Panc1 (cell line): ENCODE measurements around the gene ZNF185. TPM values are rescaled to one million over a fixed set of nuclear protein-coding genes. Genes with fewer than 3 reads are reported as not detected.

Source experiments
- ATAC-seq: fragments of 200-7000 bp; cut with Tn5 transposase; 2 replicates; pipeline ENCODE4 v1.9.1; 2020; ENCODE audit warnings: mild to moderate bottlenecking, moderate library complexity
- BruUV-seq: library from RNA; stranded (reverse); fragments of 400-500 nt; replicated peaks from 2 replicates; lab custom pipeline; 2021; lab: Mats Ljungman, UMichigan
- CTCF ChIA-PET: fragments of 300-600 bp; sonication (Branson Sonifier 250); formaldehyde crosslinking; loops from one replicate; lab custom pipeline; 2022; ENCODE audit warnings: antibody characterized with exemption; lab: Charles Lee
- POLR2A ChIA-PET: fragments of 300-600 bp; sonication (Branson Sonifier 250); formaldehyde crosslinking; loops from one replicate; lab custom pipeline; 2022; ENCODE audit warnings: antibody characterized with exemption; lab: Charles Lee
- DNase-seq: peaks from one replicate; pipeline ENCODE4 v3.0.0-alpha.2; 2010; ENCODE audit warnings: low read depth, low spot score
- H3K27ac ChIP-seq: 2 replicates; pipeline ENCODE4 v1.5.1; 2011; ENCODE audit warnings: mild to moderate bottlenecking, low read length, inconsistent platforms
- H3K27me3 ChIP-seq: fragments of 200-500 bp; sonication (Bioruptor generic); 2 replicates; pipeline ENCODE4 v1.6.0; 2014; ENCODE audit warnings: low read length, inconsistent platforms; ENCODE audit not compliant: control insufficient read depth, insufficient read depth
- H3K36me3 ChIP-seq: fragments of 200-500 bp; sonication (Bioruptor generic); 2 replicates; pipeline ENCODE4 v1.5.1; 2014; ENCODE audit warnings: inconsistent platforms, mild to moderate bottlenecking, low read length, moderate library complexity; ENCODE audit not compliant: control insufficient read depth, insufficient read depth
- H3K4me1 ChIP-seq: 2 replicates; pipeline ENCODE4 v1.5.1; 2011; ENCODE audit warnings: inconsistent platforms, mild to moderate bottlenecking, low read length, moderate library complexity; ENCODE audit not compliant: control insufficient read depth, insufficient read depth
- H3K4me3 ChIP-seq, 2 experiments: 2 replicates each; pipeline ENCODE4 v1.5.1; 2011 to 2012; ENCODE audit warnings: low read depth in 2 of 2, low read length in 2 of 2, mild to moderate bottlenecking in 2 of 2, inconsistent platforms in 1 of 2, moderate library complexity in 1 of 2
- H3K9me3 ChIP-seq: fragments of 200-500 bp; sonication (Bioruptor generic); 2 replicates; pipeline ENCODE4 v1.5.1; 2014; ENCODE audit warnings: low read depth, mild to moderate bottlenecking, inconsistent platforms, low read length, moderate library complexity; ENCODE audit not compliant: control insufficient read depth, insufficient read depth
- CTCF ChIP-seq: fragments of 450-650 bp; IDR thresholded peaks from 2 replicates; pipeline ENCODE4 v1.5.1; 2017; ENCODE audit warnings: mild to moderate bottlenecking
- POLR2AphosphoS5 ChIP-seq: IDR thresholded peaks from 2 replicates; pipeline ENCODE4 v1.6.1; 2012; ENCODE audit warnings: mild to moderate bottlenecking, low read depth, low read length, moderate library complexity
- REST ChIP-seq, 2 experiments: IDR thresholded peaks; 2 replicates each; pipeline ENCODE4 v1.6.1; 2011 to 2012; ENCODE audit warnings: low read depth in 2 of 2, control low read depth in 1 of 2, low read length in 1 of 2, mild to moderate bottlenecking in 1 of 2, moderate library complexity in 1 of 2; ENCODE audit not compliant: insufficient read depth in 1 of 2
- SIN3A ChIP-seq: IDR thresholded peaks from 2 replicates; pipeline ENCODE4 v1.6.1; 2012; ENCODE audit warnings: low read depth, mild to moderate bottlenecking, low read length, moderate library complexity, borderline replicate concordance; ENCODE audit not compliant: insufficient read depth
- TCF7L2 ChIP-seq: IDR thresholded peaks from 2 replicates; pipeline ENCODE4 v1.6.1; 2011; ENCODE audit warnings: mild to moderate bottlenecking, low read depth, low read length, inconsistent platforms
- in situ Hi-C: cut with HindIII; loops from 2 replicates; pipeline ENCODE4 v1.10.0; 2016; ENCODE audit warnings: low sequenced_read_pairs, low pct_unique_long_range_greater_than_20kb
- intact Hi-C: fragments of 100-400 bp; cut with micrococcal nuclease; formaldehyde crosslinking; loops from one replicate; pipeline ENCODE4 v1.10.0; 2022; ENCODE audit not compliant: unreplicated experiment
- total RNA-seq: library from RNA; stranded (reverse); gene quantifications from one replicate; pipeline ENCODE4 v1.2.1, GENCODE V29; 2021; ENCODE audit not compliant: unreplicated experiment

The ZNF185 gene
- total RNA-seq, 1 experiment from 2014 or later = 5.4 TPM

DNA sequence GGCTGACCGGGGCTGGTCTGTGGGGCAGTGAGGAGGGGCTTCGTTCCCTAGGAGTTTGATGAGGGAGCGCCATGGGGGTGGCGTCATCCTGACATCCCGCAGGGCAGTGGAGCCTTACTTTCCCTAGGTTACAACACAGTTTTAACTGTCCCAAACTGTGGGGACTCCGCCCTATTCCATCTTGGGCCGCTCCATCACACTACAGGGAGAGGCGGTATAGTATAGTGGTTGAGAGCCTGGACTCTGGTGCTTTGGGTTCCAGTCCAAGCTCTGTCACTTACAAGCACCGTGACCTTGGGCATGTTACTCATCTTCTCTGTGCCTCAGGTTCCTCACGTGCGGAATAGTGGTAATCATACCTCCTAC lies 44.2 kb downstream of the ZNF185 start:
- peak overlapping the region; percentile 81 for H3K27ac ChIP-seq
- ATAC-seq = peak; percentile 15; the same call in 1 of the 2 replicates
- intact Hi-C loops = no loop called here
- no peaks in the 10 kb centered on the region for H3K27me3 ChIP-seq
- no peaks in the 10 kb centered on the region for H3K9me3 ChIP-seq
- ChIA-PET CTCF (interaction anchor here (0.7 to 1.2 kb wide), 2 partner anchors 102 to 472 kb away, joined by 3 read pairs; no protein-coding TSS in a partner anchor), POLR2A (interaction anchor here (0.6 kb wide), 1 partner anchor 17 kb away, joined by 6 read pairs; no protein-coding TSS in a partner anchor)
- TF ChIP-seq SIN3A (no peak), TCF7L2 (no peak), REST (IDR thresholded peaks at IDR 0.05; ENCODE audit: insufficient read depth in 1 of 2, low read depth in 2 of 2, low read length in 1 of 2) (no peak), POLR2AphosphoS5 (no peak), CTCF (no peak)
- H3K4me3 ChIP-seq = peak overlapping the region; percentile 78 to 88
- in situ Hi-C loops = no loop called here
- peaks cover 10% of the 10 kb centered on the region for H3K4me1 ChIP-seq
- DNase-seq = no peak
- no peaks in the 10 kb centered on the region for H3K36me3 ChIP-seq
- no TSS peak for BruUV-seq

DNA sequence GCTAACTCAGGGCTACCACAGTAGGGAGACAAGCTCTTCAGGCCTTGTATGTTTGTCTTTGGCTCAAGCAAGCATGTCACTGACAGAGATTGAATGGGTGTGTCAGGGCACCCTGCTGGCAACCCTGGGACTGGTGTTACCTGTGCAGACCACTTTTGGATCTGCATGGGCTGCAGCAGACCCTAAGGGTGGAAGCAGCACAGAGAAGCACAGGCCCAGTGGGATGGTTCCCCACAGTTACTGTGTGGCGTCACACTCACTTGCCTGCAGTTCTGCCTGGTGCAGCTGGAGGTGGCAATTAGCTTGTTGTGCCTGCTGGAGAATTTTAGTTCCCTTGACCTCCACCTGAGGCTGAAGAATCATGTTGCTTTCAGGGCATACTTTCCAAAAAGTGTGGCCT lies 46.0 kb downstream of the ZNF185 start:
- TF ChIP-seq CTCF (no peak), SIN3A (no peak), TCF7L2 (no peak), POLR2AphosphoS5 (no peak), REST (IDR thresholded peaks at IDR 0.05; ENCODE audit: insufficient read depth in 1 of 2, low read depth in 2 of 2, low read length in 1 of 2) (no peak)
- intact Hi-C loops = no loop called here
- Histone ChIP-seq H3K9me3 (no peaks in the 10 kb centered on the region), H3K36me3 (no peaks in the 10 kb centered on the region), H3K4me3 (no peak overlapping the region), H3K27ac (no peak overlapping the region), H3K4me1 (peaks cover 10% of the 10 kb centered on the region), H3K27me3 (no peaks in the 10 kb centered on the region)
- CTCF ChIA-PET = no interaction called here
- in situ Hi-C loops = no loop called here
- no TSS peak for BruUV-seq
- ATAC-seq = no peak
- POLR2A ChIA-PET = no interaction called here
- DNase-seq = no peak
